RWPE1 (cell line): ENCODE data around the gene GSE1.

Source experiments
- CTCF ChIA-PET: fragments of 350-600 bp; sonication (Branson Sonifier 250); formaldehyde crosslinking; extraction: SDS; loops from one replicate; lab custom pipeline; 2021; lab: Yijun Ruan, JAX
- POLR2A ChIA-PET: fragments of 400-600 bp; formaldehyde crosslinking; extraction: SDS; loops from one replicate; lab custom pipeline; 2020; ENCODE audit warnings: antibody characterized with exemption; ENCODE audit not compliant: low non-redundant PET; lab: Yijun Ruan, JAX
- DNase-seq: peaks from one replicate; pipeline ENCODE4 v3.0.0; 2012; ENCODE audit warnings: low spot score
- H3K27ac ChIP-seq: fragments of 450-650 bp; 2 replicates; pipeline ENCODE4 v1.5.1; 2017
- CTCF ChIP-seq: fragments of 450-650 bp; conservative IDR thresholded peaks from 2 replicates; pipeline ENCODE4 v1.5.1; 2017; ENCODE audit warnings: low read depth, mild to moderate bottlenecking

Gene GSE1

GRCh38 chr16:85579191-85579590, 33.9 kb upstream of the GSE1 start:
- ChIA-PET POLR2A (no interaction called here), CTCF (interaction anchor here (0.9 kb wide), 1 partner anchor 163 kb away, joined by 4 read pairs; no protein-coding TSS in a partner anchor)
- no peak for DNase-seq
- H3K27ac ChIP-seq = no peak overlapping the region
- no peak for TF ChIP-seq CTCF

GRCh38 chr16:85579923-85580580, 33.1 kb upstream of the GSE1 start:
- TF ChIP-seq CTCF = no peak
- H3K27ac ChIP-seq = no peak overlapping the region
- no peak for DNase-seq
- ChIA-PET POLR2A (no interaction called here), CTCF (interaction anchor here (0.6 to 0.9 kb wide), 2 partner anchors 68 to 164 kb away, joined by 4 read pairs; no protein-coding TSS in a partner anchor)

GRCh38 chr16:85580684-85581083, 32.4 kb upstream of the GSE1 start:
- H3K27ac ChIP-seq = no peak overlapping the region
- POLR2A ChIA-PET = no interaction called here
- CTCF ChIA-PET = no interaction called here

GRCh38 chr16:85582229-85582991, 30.7 kb upstream of the GSE1 start:
- TF ChIP-seq CTCF = no peak
- no peak overlapping the region for H3K27ac ChIP-seq
- ChIA-PET CTCF (no interaction called here), POLR2A (interaction anchor here (0.5 kb wide), 1 partner anchor 29 kb away, joined by 5 read pairs; no protein-coding TSS in a partner anchor)
- no peak for DNase-seq

More at GRCh38 chr16:85580684-85581083, 32.4 kb upstream of the GSE1 start:
- TF ChIP-seq CTCF = no peak
- DNase-seq = no peak

- ChIA-PET POLR2A (no interaction called here), CTCF (no interaction called here)
- TF ChIP-seq CTCF = no peak
- peak overlapping the region; percentile 14; the same call in 1 of the 2 replicates for H3K27ac ChIP-seq
- no peak for DNase-seq
Observed at GRCh38 chr16:85583491-85584181, 29.5 kb upstream of the GSE1 start.

- CTCF ChIA-PET = no interaction called here
- POLR2A ChIA-PET = no interaction called here
- no peak overlapping the region for H3K27ac ChIP-seq
- no peak for DNase-seq
- TF ChIP-seq CTCF = no peak
Observed at GRCh38 chr16:85584267-85584666, 28.9 kb upstream of the GSE1 start.
